T-cell (primary cell): Measurements from ENCODE around the gene NIFK. TPM values are rescaled to one million over a fixed set of nuclear protein-coding genes. Genes with fewer than 3 reads are reported as not detected.

ENCODE experiments used
- ATAC-seq, 4 experiments: fragments of 200-7000 bp in 3 of 4; fragments of 150-1000 bp in 1 of 4; cut with Tn5 transposase; replicated peaks in 1 of 4; 1 replicate in 3 of 4; 2 replicates in 1 of 4; pipeline ENCODE4 v1.10.0; 2021; ENCODE audit warnings: moderate library complexity in 3 of 4, mild to moderate bottlenecking in 2 of 4, moderate number of reproducible peaks in 1 of 4
- CTCF ChIA-PET, 2 donors: fragments of 300-600 bp; sonication (Branson Sonifier 250); formaldehyde crosslinking; loops; one replicate each; lab custom pipeline; 2022; ENCODE audit warnings: antibody characterized with exemption in 2 of 2; lab: Charles Lee
- POLR2A ChIA-PET, 2 donors: fragments of 300-600 bp; sonication (Branson Sonifier 250); formaldehyde crosslinking; loops; one replicate each; lab custom pipeline; 2022; ENCODE audit warnings: antibody characterized with exemption in 2 of 2; lab: Charles Lee
- DNase-seq, 35 experiments: peaks; one replicate each; pipeline versions ENCODE4 v3.0.0 to v3.0.0-alpha.2; 2013 to 2023
- H3K27ac ChIP-seq: one replicate; pipeline ENCODE4 v1.5.1; 2013; ENCODE audit warnings: low read length
- H3K27me3 ChIP-seq, 2 experiments: replicated peaks in 1 of 2; 1 replicate in 1 of 2; 2 replicates in 1 of 2; pipeline versions ENCODE4 v1.6.1 to v1.7.0; 2013; ENCODE audit warnings: low read length in 1 of 2, mixed read lengths in 1 of 2; ENCODE audit not compliant: control insufficient read depth in 2 of 2, insufficient read depth in 2 of 2; ENCODE audit errors: extremely low read depth in 1 of 2
- H3K36me3 ChIP-seq, 2 donors: 1 replicate in 1 of 2; 2 replicates in 1 of 2; pipeline versions ENCODE4 v1.6.1 to v1.7.0; 2013; ENCODE audit warnings: low read length in 1 of 2; ENCODE audit not compliant: control insufficient read depth in 2 of 2, insufficient read depth in 1 of 2; ENCODE audit errors: extremely low read depth in 1 of 2
- H3K4me1 ChIP-seq, 2 experiments: 1 replicate in 1 of 2; 2 replicates in 1 of 2; pipeline versions ENCODE4 v1.6.1 to v1.7.0; 2013; ENCODE audit warnings: low read length in 2 of 2, mixed read lengths in 1 of 2; ENCODE audit not compliant: insufficient read depth in 2 of 2, control insufficient read depth in 1 of 2; ENCODE audit errors: extremely low read depth in 1 of 2
- H3K4me3 ChIP-seq, 2 donors: 1 replicate in 1 of 2; 2 replicates in 1 of 2; pipeline versions ENCODE4 v1.5.1 to v1.7.0; 2013; ENCODE audit warnings: mild to moderate bottlenecking in 2 of 2, low read length in 1 of 2, moderate library complexity in 1 of 2; ENCODE audit not compliant: control insufficient read depth in 1 of 2; ENCODE audit errors: extremely low read depth in 1 of 2
- H3K9me3 ChIP-seq: 2 replicates; pipeline ENCODE4 v1.7.0; 2013
- H3K27ac Mint-ChIP-seq, 2 donors: one replicate each; pipeline ENCODE4 v1.8.0; 2020 to 2021; ENCODE audit warnings: mild to moderate bottlenecking in 2 of 2, mixed read lengths in 2 of 2
- H3K27me3 Mint-ChIP-seq, 2 donors: one replicate each; pipeline ENCODE4 v1.8.0; 2021 to 2022; ENCODE audit warnings: mixed read lengths in 2 of 2
- H3K36me3 Mint-ChIP-seq: one replicate; pipeline ENCODE4 v1.8.0; 2021; ENCODE audit warnings: mixed read lengths
- H3K4me1 Mint-ChIP-seq, 3 donors: one replicate each; pipeline ENCODE4 v1.8.0; 2020 to 2022; ENCODE audit warnings: mixed read lengths in 3 of 3, mild to moderate bottlenecking in 1 of 3
- H3K4me3 Mint-ChIP-seq, 3 donors: one replicate each; pipeline ENCODE4 v1.8.0; 2020 to 2022; ENCODE audit warnings: mild to moderate bottlenecking in 3 of 3, mixed read lengths in 3 of 3, moderate library complexity in 3 of 3
- H3K9me3 Mint-ChIP-seq, 3 donors: one replicate each; pipeline ENCODE4 v1.8.0; 2020 to 2022; ENCODE audit warnings: mixed read lengths in 3 of 3
- WGBS: methylation state at CpG from one replicate; pipeline ENCODE4 v1.1.5; 2013; ENCODE audit warnings: missing lambda C conversion rate; ENCODE audit not compliant: insufficient coverage; 5-methylcytosine and 5-hydroxymethylcytosine counted together
- total RNA-seq, 35 experiments: library from RNA in 6 of 35; stranded (reverse) in 6 of 35; fragments of 120-200 nt in 1 of 35; gene quantifications; one replicate each; pipeline versions ENCODE4 v1.2.1 to v1.2.4 and lab custom pipeline; 2013 to 2026

The NIFK gene
- total RNA-seq (10 to 100 TPM; 29.0 to 60.0 (median 53.9) TPM), total RNA-seq (lab: John Stamatoyannopoulos, UW) (25.5 to 271 (median 54.7) reads per million in 29 experiments)
- 58.7 TPM for total RNA-seq (2013)

GRCh38 chr2:121736462-121737336, at the start of gene NIFK:
Gene NIFK (minus strand): TSS chr2:121736875. CDS start chr2:121736850, 25 bp downstream.
- Histone ChIP-seq H3K36me3 (peaks cover 12 to 23% of the 10 kb centered on the region in 2 donors), H3K4me1 (peaks cover 21 to 26% of the 10 kb centered on the region in 2 experiments), H3K27me3 (no peaks in the 10 kb centered on the region), H3K4me3 (peak within 1 kb of the TSS; percentile 98 to 100), H3K9me3 (no peaks in the 10 kb centered on the region), H3K27ac (peak within 1 kb of the TSS; percentile 80)
- WGBS: under 1% methylated on average over 75 of the region's 93 CpGs
- ATAC-seq: peak; percentile 88 to 96 (median 88)
- Mint-ChIP-seq H3K36me3 (peaks cover 14% of the 10 kb centered on the region), H3K4me3 (peak within 1 kb of the TSS; percentile 96 to 100 (median 97)), H3K27me3 (no peaks in the 10 kb centered on the region), H3K27ac (peak within 1 kb of the TSS; percentile 95 to 96), H3K4me1 (peaks cover 44 to 57% (median 45%) of the 10 kb centered on the region in 3 donors), H3K9me3 (no peaks in the 10 kb centered on the region)
- POLR2A ChIA-PET: interaction anchor here (0.5 to 2.3 kb wide), 9 partner anchors 18 to 1559 kb away, joined by 4 to 31 read pairs (median 7); partner anchors contain the start of genes RNU4ATAC (in 2 of the 2) and CLASP1 (in 1 of the 2)
- peak; percentile 98 to 100 (median 100) for DNase-seq
- CTCF ChIA-PET: interaction anchor here (0.5 to 2.5 kb wide), 15 partner anchors 8 to 1972 kb away, joined by 3 to 18 read pairs (median 4); partner anchors contain the start of genes CLASP1 (in 1 of the 2), RNU4ATAC (in 1 of the 2) and TSN (in 1 of the 2)

- Mint-ChIP-seq H3K4me3 (no peak overlapping the region), H3K36me3 (no peaks in the 10 kb centered on the region), H3K9me3 (no peaks in the 10 kb centered on the region), H3K27me3 (peaks cover 8 to 10% of the 10 kb centered on the region in 2 donors), H3K27ac (no peak overlapping the region), H3K4me1 (no peaks in the 10 kb centered on the region)
- no peaks in the 10 kb centered on the region for H3K36me3 ChIP-seq
- POLR2A ChIA-PET: no interaction called here
- H3K4me1 ChIP-seq: no peaks in the 10 kb centered on the region
- WGBS: no CpG with 5 or more reads among the region's 2 CpGs
- no peak overlapping the region for H3K4me3 ChIP-seq
- no peaks in the 10 kb centered on the region for H3K9me3 ChIP-seq
- CTCF ChIA-PET: no interaction called here
- H3K27me3 ChIP-seq: peaks cover 0 to 19% of the 10 kb centered on the region in 2 experiments
- DNase-seq (no peak), ATAC-seq (no peak)
- no peak overlapping the region for H3K27ac ChIP-seq
Measured at GRCh38 chr2:121783180-121783579, 46.5 kb upstream of the NIFK start.

- 100% methylated on average over 1 of the region's 7 CpGs for WGBS
- H3K4me1 Mint-ChIP-seq: no peaks in the 10 kb centered on the region
- H3K4me3 ChIP-seq: no peak overlapping the region
- ATAC-seq (no peak), DNase-seq (no peak)
- H3K4me3 Mint-ChIP-seq: no peak overlapping the region
- H3K27ac Mint-ChIP-seq: no peak overlapping the region
- CTCF ChIA-PET: no interaction called here
- peaks cover 0 to 4% of the 10 kb centered on the region in 2 experiments for H3K27me3 ChIP-seq
- H3K36me3 Mint-ChIP-seq: no peaks in the 10 kb centered on the region
- H3K36me3 ChIP-seq: no peaks in the 10 kb centered on the region
- no peaks in the 10 kb centered on the region for H3K9me3 Mint-ChIP-seq
- H3K27me3 Mint-ChIP-seq: peaks cover 0 to 3% of the 10 kb centered on the region in 2 donors
- no peaks in the 10 kb centered on the region for H3K4me1 ChIP-seq
- no peak overlapping the region for H3K27ac ChIP-seq
- POLR2A ChIA-PET: no interaction called here
- no peaks in the 10 kb centered on the region for H3K9me3 ChIP-seq
Measured at GRCh38 chr2:121778741-121779487, 42.2 kb upstream of the NIFK start.

- Histone ChIP-seq H3K9me3 (no peaks in the 10 kb centered on the region), H3K27ac (no peak overlapping the region), H3K4me3 (no peak overlapping the region), H3K27me3 (peaks cover 0 to 4% of the 10 kb centered on the region in 2 experiments), H3K36me3 (peaks cover 0 to 2% of the 10 kb centered on the region in 2 donors), H3K4me1 (no peaks in the 10 kb centered on the region)
- Mint-ChIP-seq H3K4me3 (no peak overlapping the region), H3K27ac (no peak overlapping the region), H3K27me3 (no peaks in the 10 kb centered on the region), H3K9me3 (no peaks in the 10 kb centered on the region), H3K4me1 (no peaks in the 10 kb centered on the region), H3K36me3 (no peaks in the 10 kb centered on the region)
- POLR2A ChIA-PET: interaction anchor here in 1 of 2 donors (0.7 kb wide), 1 partner anchor 266 kb away, joined by 3 read pairs; no protein-coding TSS in a partner anchor
- WGBS: 88% methylated on average over 1 of the region's 1 CpG
- CTCF ChIA-PET: no interaction called here
- ATAC-seq (no peak), DNase-seq (no peak)
Measured at GRCh38 chr2:121777699-121778058, 41.0 kb upstream of the NIFK start.

- CTCF ChIA-PET: no interaction called here
- Mint-ChIP-seq H3K36me3 (no peaks in the 10 kb centered on the region), H3K4me3 (no peak overlapping the region), H3K27me3 (no peaks in the 10 kb centered on the region), H3K9me3 (no peaks in the 10 kb centered on the region), H3K4me1 (no peaks in the 10 kb centered on the region), H3K27ac (no peak overlapping the region)
- POLR2A ChIA-PET: no interaction called here
- H3K27ac ChIP-seq: no peak overlapping the region
- DNase-seq (no peak), ATAC-seq (no peak)
- no peak overlapping the region for H3K4me3 ChIP-seq
- 82% methylated on average over 7 of the region's 12 CpGs for WGBS
- peaks cover 0 to 2% of the 10 kb centered on the region in 2 donors for H3K36me3 ChIP-seq
- H3K9me3 ChIP-seq: no peaks in the 10 kb centered on the region
- H3K4me1 ChIP-seq: no peaks in the 10 kb centered on the region
- H3K27me3 ChIP-seq: peaks cover 0 to 4% of the 10 kb centered on the region in 2 experiments
Measured at GRCh38 chr2:121776885-121777698, 40.4 kb upstream of the NIFK start.
